HepG2 (cell line): Measurements from ENCODE around the gene CGB8. TPM values are rescaled to one million over a fixed set of nuclear protein-coding genes. Genes with fewer than 3 reads are reported as not detected.

Experiments used
- ATAC-seq: fragments of 200-7000 bp; cut with Tn5 transposase; 3 replicates; pipeline ENCODE4 v1.9.1; 2020; ENCODE audit warnings: mild to moderate bottlenecking, moderate library complexity
- BruUV-seq: library from RNA; stranded (reverse); fragments of 400-500 nt; replicated peaks from 2 replicates; lab custom pipeline; 2021; lab: Mats Ljungman, UMichigan
- CTCF ChIA-PET: fragments of 300-600 bp; formaldehyde crosslinking; extraction: SDS; loops from one replicate; lab custom pipeline; 2021; ENCODE audit warnings: low total read pairs, inconsistent platforms, low intra/inter-chr PET ratio; lab: Yijun Ruan, JAX
- POLR2A ChIA-PET: fragments of 350-600 bp; sonication (Branson Sonifier 250); formaldehyde crosslinking; loops from one replicate; lab custom pipeline; 2020; ENCODE audit warnings: antibody characterized with exemption, inconsistent platforms; lab: Yijun Ruan, JAX
- DNase-seq: peaks from one replicate; pipeline ENCODE4 v3.0.0-alpha.2; 2015; ENCODE audit warnings: low spot score
- FAIRE-seq: peaks from 3 replicates; lab custom pipeline; 2011; peaks lifted over from hg19 to GRCh38; lab: Jason Lieb, UNC
- H2AFZ ChIP-seq: one replicate; pipeline ENCODE4 v1.6.1; 2011; ENCODE audit warnings: low read length, inconsistent platforms
- H3K27ac ChIP-seq: fragments of 300-600 bp; 3 replicates; pipeline ENCODE4 v1.8.0; 2011; ENCODE audit warnings: mixed run types, mild to moderate bottlenecking, mixed read lengths, low read length, inconsistent platforms; ENCODE audit not compliant: insufficient read depth; ENCODE audit errors: extremely low read length
- H3K27me3 ChIP-seq, 2 experiments: fragments of 200-600 bp in 1 of 2; 2 replicates in 1 of 2; 3 replicates in 1 of 2; pipeline versions ENCODE4 v1.6.0 to v1.8.0; 2011; ENCODE audit warnings: low read length in 2 of 2, mild to moderate bottlenecking in 2 of 2, moderate library complexity in 2 of 2, inconsistent platforms in 1 of 2; ENCODE audit not compliant: insufficient read depth in 2 of 2, control insufficient read depth in 1 of 2
- H3K36me3 ChIP-seq, 2 experiments: fragments of 200-600 bp in 1 of 2; replicated peaks in 1 of 2; 2 replicates in 1 of 2; 3 replicates in 1 of 2; pipeline versions ENCODE4 v1.5.1 to v1.8.0; 2011; ENCODE audit warnings: low read length in 2 of 2, inconsistent platforms in 1 of 2; ENCODE audit not compliant: insufficient read depth in 2 of 2, control insufficient read depth in 1 of 2
- H3K4me1 ChIP-seq: 2 replicates; pipeline ENCODE4 v1.5.1; 2012; ENCODE audit warnings: low read length, inconsistent platforms; ENCODE audit not compliant: insufficient read depth
- H3K4me2 ChIP-seq: 2 replicates; pipeline ENCODE4 v1.6.0; 2011; ENCODE audit warnings: low read depth, low read length, inconsistent platforms
- H3K4me3 ChIP-seq, 3 experiments: fragments of 200-600 bp in 1 of 3; sonication (generic), shearing (Covaris generic) in 1 of 3; replicated peaks in 1 of 3; 2 replicates each; pipeline ENCODE4 v1.5.1; 2011 to 2016; ENCODE audit warnings: low read length in 3 of 3, inconsistent platforms in 2 of 3, low read depth in 2 of 3, mild to moderate bottlenecking in 2 of 3, control low read depth in 1 of 3, mixed read lengths in 1 of 3; ENCODE audit not compliant: insufficient read depth in 1 of 3
- H3K79me2 ChIP-seq: one replicate; pipeline ENCODE4 v1.6.1; 2011; ENCODE audit warnings: low read length, inconsistent platforms; ENCODE audit not compliant: insufficient read depth
- H3K9ac ChIP-seq: 2 replicates; pipeline ENCODE4 v1.6.0; 2011; ENCODE audit warnings: mild to moderate bottlenecking, low read depth, low read length, inconsistent platforms; ENCODE audit not compliant: insufficient read depth
- H3K9me3 ChIP-seq: 2 replicates; pipeline ENCODE4 v1.5.1; 2012; ENCODE audit warnings: mild to moderate bottlenecking, low read length
- H4K20me1 ChIP-seq: 2 replicates; pipeline ENCODE4 v1.6.0; 2011; ENCODE audit warnings: inconsistent platforms, mild to moderate bottlenecking, low read length, moderate library complexity; ENCODE audit not compliant: insufficient read depth
- MEIS2 ChIP-seq: sonication (generic); formaldehyde crosslinking; IDR thresholded peaks from 2 replicates; pipeline ENCODE4 v1.9.0; 2021; ENCODE audit warnings: mild to moderate bottlenecking, missing genetic modification reagents
- POLR2A ChIP-seq, 2 experiments: IDR thresholded peaks; 2 replicates each; pipeline ENCODE4 v1.6.1; 2011; ENCODE audit warnings: low read depth in 2 of 2, low read length in 2 of 2, mild to moderate bottlenecking in 1 of 2, moderate library complexity in 1 of 2; ENCODE audit not compliant: insufficient read depth in 1 of 2
- ZKSCAN1 ChIP-seq: fragments of 150-350 bp; IDR thresholded peaks from 2 replicates; pipeline ENCODE4 v1.6.1; 2014; ENCODE audit warnings: low read length
- ZNF513 ChIP-seq: sonication (generic); formaldehyde crosslinking; conservative IDR thresholded peaks from 2 replicates; pipeline ENCODE4 v1.5.0; 2020; ENCODE audit warnings: missing genetic modification reagents
- ZSCAN30 ChIP-seq: sonication (generic); formaldehyde crosslinking; IDR thresholded peaks from 2 replicates; pipeline ENCODE4 v1.5.0; 2020; ENCODE audit warnings: mild to moderate bottlenecking, missing genetic modification reagents
- WGBS: methylation state at CpG from one replicate; pipeline ENCODE4 v1.1.6; 2017; ENCODE audit warnings: low lambda C conversion rate; 5-methylcytosine and 5-hydroxymethylcytosine counted together
- in situ Hi-C: cut with HindIII; loops from 2 replicates; pipeline ENCODE4 v1.10.0; 2017; ENCODE audit warnings: low pct_unique_long_range_greater_than_20kb; ENCODE audit not compliant: extremely low pct_ligation_motif_present
- intact Hi-C: fragments of 100-400 bp; cut with micrococcal nuclease; formaldehyde crosslinking; loops from one replicate; pipeline ENCODE4 v1.10.0; 2022; ENCODE audit not compliant: unreplicated experiment
- polyA plus RNA-seq, 8 experiments: library from polyadenylated mRNA; depleted of rRNA in 3 of 8; stranded (reverse) in 7 of 8; unstranded in 1 of 8; fragments of >200 nt; fragmentation: Illumina TruSeq in 4 of 8; extraction: Trizol in 4 of 8; gene quantifications; 2 replicates each; pipeline versions ENCODE4 v1.2.1 to v1.2.3, GENCODE V29; 2011 to 2016; ENCODE audit warnings: low read depth in 4 of 8, missing spikeins in 1 of 8, mixed read lengths in 1 of 8; ENCODE audit not compliant: insufficient read depth in 1 of 8
- total RNA-seq, 5 experiments: library from RNA; depleted of rRNA; stranded (reverse); fragments of >200 nt; fragmentation: Illumina TruSeq; extraction: Trizol; gene quantifications; 2 replicates each; pipeline ENCODE4 v1.2.3, GENCODE V29; 2016; ENCODE audit warnings: low read depth in 1 of 5
- TF ChIP-seq, protein P1 (sequence below): sonication (generic); formaldehyde crosslinking; IDR thresholded peaks from 2 replicates; pipeline ENCODE4 v1.4.0; 2020; ENCODE audit warnings: missing genetic modification reagents, borderline replicate concordance

Gene CGB8
- total and polyA plus RNA-seq, 2 of the 13 experiments (the other 11 are each of a cell fraction or from before 2014, with no cell fraction given): not detected

DNA sequence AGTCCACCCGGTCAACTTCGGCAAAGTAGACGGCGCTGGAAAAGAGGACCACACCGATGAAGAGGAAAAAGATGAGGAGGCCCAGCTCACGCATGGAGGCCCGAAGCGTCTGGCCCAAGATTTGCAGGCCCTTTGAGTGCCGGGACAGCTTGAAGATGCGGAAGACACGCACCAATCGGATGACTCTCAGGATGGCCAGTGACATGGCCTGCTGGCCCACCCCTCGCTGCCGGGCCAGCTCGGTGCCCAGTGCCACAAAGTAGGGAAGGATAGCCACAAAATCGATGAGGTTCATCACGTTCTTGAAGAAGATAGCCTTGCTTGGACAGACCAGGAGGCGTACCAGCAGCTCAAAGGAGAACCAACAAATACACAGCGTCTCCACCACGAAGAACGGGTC lies 21.5 kb upstream of the CGB8 start:
- Histone ChIP-seq H3K27me3 (peaks cover 3 to 41% of the 10 kb centered on the region in 2 experiments), H3K36me3 (no peaks in the 10 kb centered on the region), H3K4me2 (no peak overlapping the region), H3K4me1 (peaks cover 5% of the 10 kb centered on the region; the same call in 1 of the 2 replicates), H3K79me2 (no peaks in the 10 kb centered on the region), H3K9ac (no peak overlapping the region), H2AFZ (no peak overlapping the region), H3K4me3 (no peak overlapping the region), H4K20me1 (no peaks in the 10 kb centered on the region), H3K27ac (no peak overlapping the region), H3K9me3 (no peaks in the 10 kb centered on the region)
- ChIA-PET CTCF (no interaction called here), POLR2A (no interaction called here)
- WGBS: 82% methylated on average over 21 of the region's 21 CpGs
- intact Hi-C loops (no loop called here), in situ Hi-C loops (no loop called here)
- DNase-seq (no peak), ATAC-seq (no peak), FAIRE-seq (no peak)
- no TSS peak for BruUV-seq
- TF ChIP-seq, protein P1, sequence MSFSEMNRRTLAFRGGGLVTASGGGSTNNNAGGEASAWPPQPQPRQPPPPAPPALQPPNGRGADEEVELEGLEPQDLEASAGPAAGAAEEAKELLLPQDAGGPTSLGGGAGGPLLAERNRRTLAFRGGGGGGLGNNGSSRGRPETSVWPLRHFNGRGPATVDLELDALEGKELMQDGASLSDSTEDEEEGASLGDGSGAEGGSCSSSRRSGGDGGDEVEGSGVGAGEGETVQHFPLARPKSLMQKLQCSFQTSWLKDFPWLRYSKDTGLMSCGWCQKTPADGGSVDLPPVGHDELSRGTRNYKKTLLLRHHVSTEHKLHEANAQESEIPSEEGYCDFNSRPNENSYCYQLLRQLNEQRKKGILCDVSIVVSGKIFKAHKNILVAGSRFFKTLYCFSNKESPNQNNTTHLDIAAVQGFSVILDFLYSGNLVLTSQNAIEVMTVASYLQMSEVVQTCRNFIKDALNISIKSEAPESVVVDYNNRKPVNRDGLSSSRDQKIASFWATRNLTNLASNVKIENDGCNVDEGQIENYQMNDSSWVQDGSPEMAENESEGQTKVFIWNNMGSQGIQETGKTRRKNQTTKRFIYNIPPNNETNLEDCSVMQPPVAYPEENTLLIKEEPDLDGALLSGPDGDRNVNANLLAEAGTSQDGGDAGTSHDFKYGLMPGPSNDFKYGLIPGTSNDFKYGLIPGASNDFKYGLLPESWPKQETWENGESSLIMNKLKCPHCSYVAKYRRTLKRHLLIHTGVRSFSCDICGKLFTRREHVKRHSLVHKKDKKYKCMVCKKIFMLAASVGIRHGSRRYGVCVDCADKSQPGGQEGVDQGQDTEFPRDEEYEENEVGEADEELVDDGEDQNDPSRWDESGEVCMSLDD (CRISPR knock-in tag): no peak
- TF ChIP-seq ZKSCAN1: no peak

GRCh38 chr19:49069026-49069425 lies 20.1 kb upstream of the CGB8 start:
- in situ Hi-C loops: no loop called here
- no peak overlapping the region for H3K27ac ChIP-seq
- H3K27me3 ChIP-seq: peaks cover 3 to 51% of the 10 kb centered on the region in 2 experiments
- ChIA-PET CTCF (no interaction called here), POLR2A (no interaction called here)
- intact Hi-C loops: no loop called here
- ATAC-seq (no peak), DNase-seq (no peak), FAIRE-seq (no peak)
- 59% methylated on average over 6 of the region's 9 CpGs for WGBS
- no TSS peak for BruUV-seq
- no peak overlapping the region for H3K4me2 ChIP-seq
- H3K9me3 ChIP-seq: no peaks in the 10 kb centered on the region
- H3K36me3 ChIP-seq: no peaks in the 10 kb centered on the region
- peaks cover 8% of the 10 kb centered on the region; the same call in 1 of the 2 replicates for H3K4me1 ChIP-seq
- no peak overlapping the region for H3K9ac ChIP-seq
- no peaks in the 10 kb centered on the region for H3K79me2 ChIP-seq
- no peak overlapping the region for H3K4me3 ChIP-seq
- no peaks in the 10 kb centered on the region for H4K20me1 ChIP-seq
- TF ChIP-seq ZNF513 (CRISPR knock-in tag): no peak
- no peak for TF ChIP-seq POLR2A (IDR thresholded peaks at IDR 0.05; ENCODE audit: insufficient read depth in 1 of 2, low read depth in 2 of 2, low read length in 2 of 2)
- TF ChIP-seq ZSCAN30 (CRISPR knock-in tag): no peak
- no peak for TF ChIP-seq MEIS2
- no peak overlapping the region for H2AFZ ChIP-seq
